GM23338 (cell line): ENCODE measurements around the gene PPIF. TPM values are rescaled to one million over a fixed set of nuclear protein-coding genes. Genes with fewer than 3 reads are reported as not detected.

Experiments
- ATAC-seq: fragments of 200-7000 bp; cut with Tn5 transposase; 3 replicates; pipeline ENCODE4 v1.9.1; 2020
- DNase-seq: peaks from one replicate; pipeline ENCODE4 v3.0.0-alpha.2; 2015; ENCODE audit warnings: low spot score
- H2AFZ ChIP-seq: fragments of 200-600 bp; sonication (generic); 2 replicates; pipeline ENCODE4 v1.8.0; 2016; ENCODE audit warnings: antibody characterized with exemption, mild to moderate bottlenecking, moderate library complexity
- H3F3A ChIP-seq: fragments of 200-600 bp; sonication (generic); replicated peaks from 2 replicates; pipeline ENCODE4 v1.8.0; 2017; ENCODE audit warnings: antibody characterized with exemption, mixed run types, low read depth
- H3K27ac ChIP-seq: fragments of 200-600 bp; sonication (generic); 2 replicates; pipeline ENCODE4 v1.6.1; 2016; ENCODE audit warnings: low read depth
- H3K27me3 ChIP-seq: fragments of 200-600 bp; sonication (generic); 2 replicates; pipeline ENCODE4 v1.8.0; 2016; ENCODE audit warnings: mild to moderate bottlenecking, mixed run types, moderate library complexity; ENCODE audit not compliant: insufficient read depth
- H3K36me3 ChIP-seq: fragments of 200-600 bp; sonication (generic); 2 replicates; pipeline ENCODE4 v1.8.0; 2016; ENCODE audit warnings: mild to moderate bottlenecking; ENCODE audit not compliant: insufficient read depth
- H3K4me1 ChIP-seq: fragments of 200-600 bp; sonication (generic); 2 replicates; pipeline ENCODE4 v1.8.0; 2016; ENCODE audit warnings: mild to moderate bottlenecking, moderate library complexity; ENCODE audit not compliant: insufficient read depth
- H3K4me2 ChIP-seq: fragments of 200-600 bp; sonication (generic); 2 replicates; pipeline ENCODE4 v1.7.1; 2017; ENCODE audit warnings: mixed run types
- H3K4me3 ChIP-seq: fragments of 200-600 bp; sonication (generic); 2 replicates; pipeline ENCODE4 v1.6.1; 2016; ENCODE audit warnings: mixed run types
- H3K79me2 ChIP-seq: fragments of 200-600 bp; sonication (generic); replicated peaks from 2 replicates; pipeline ENCODE4 v1.8.0; 2017; ENCODE audit warnings: mild to moderate bottlenecking; ENCODE audit not compliant: insufficient read depth
- H3K9me2 ChIP-seq: fragments of 200-600 bp; sonication (generic); 2 replicates; pipeline ENCODE4 v1.8.0; 2017; ENCODE audit not compliant: insufficient read depth
- H4K20me1 ChIP-seq: fragments of 200-600 bp; sonication (generic); replicated peaks from 2 replicates; pipeline ENCODE4 v1.8.0; 2017; ENCODE audit warnings: mild to moderate bottlenecking; ENCODE audit not compliant: insufficient read depth
- H3K27ac Mint-ChIP-seq: 2 replicates; pipeline ENCODE4 v1.8.0; 2020; ENCODE audit warnings: inconsistent platforms, mild to moderate bottlenecking, moderate library complexity, mixed read lengths
- H3K27me3 Mint-ChIP-seq: 3 replicates; pipeline ENCODE4 v1.8.0; 2022; ENCODE audit warnings: low read depth, mild to moderate bottlenecking, moderate library complexity, mixed read lengths, inconsistent platforms; ENCODE audit not compliant: insufficient read depth, poor library complexity
- H3K36me3 Mint-ChIP-seq: 3 replicates; pipeline ENCODE4 v1.8.0; 2021; ENCODE audit warnings: low read depth, mild to moderate bottlenecking, inconsistent platforms, moderate library complexity, mixed read lengths
- H3K4me1 Mint-ChIP-seq: 3 replicates; pipeline ENCODE4 v1.8.0; 2020; ENCODE audit warnings: mild to moderate bottlenecking, inconsistent platforms, mixed read lengths
- H3K4me3 Mint-ChIP-seq: 3 replicates; pipeline ENCODE4 v1.8.0; 2021; ENCODE audit warnings: moderate library complexity, mild to moderate bottlenecking, inconsistent platforms, mixed read lengths
- H3K9me3 Mint-ChIP-seq: 3 replicates; pipeline ENCODE4 v1.8.0; 2020; ENCODE audit warnings: moderate library complexity, mild to moderate bottlenecking, inconsistent platforms, mixed read lengths
- CREB1 ChIP-seq: fragments of 250-450 bp; sonication (Bioruptor Pico); IDR thresholded peaks from 2 replicates; pipeline ENCODE4 v1.5.0; 2020; ENCODE audit warnings: low read depth, mild to moderate bottlenecking, moderate library complexity
- EZH2 ChIP-seq: fragments of 200-600 bp; sonication (generic); IDR thresholded peaks from one replicate; pipeline ENCODE4 v1.8.0; 2017; ENCODE audit warnings: antibody characterized with exemption, mild to moderate bottlenecking, low read depth; ENCODE audit not compliant: unreplicated experiment
- EZH2phosphoT487 ChIP-seq: fragments of 200-600 bp; sonication (generic); IDR thresholded peaks from one replicate; pipeline ENCODE4 v1.8.1; 2018; ENCODE audit warnings: antibody characterized with exemption; ENCODE audit not compliant: unreplicated experiment
- NANOG ChIP-seq: IDR thresholded peaks from 2 replicates; pipeline ENCODE4 v1.6.1; 2016; ENCODE audit warnings: antibody characterized with exemption, borderline replicate concordance
- STAT1 ChIP-seq: IDR thresholded peaks from one replicate; pipeline ENCODE4 v1.6.1; 2016; ENCODE audit warnings: antibody characterized with exemption; ENCODE audit not compliant: unreplicated experiment
- ZNF114 ChIP-seq: fragments of 250-450 bp; sonication (Bioruptor Pico); IDR thresholded peaks from 2 replicates; pipeline ENCODE4 v1.5.0; 2020; ENCODE audit warnings: mild to moderate bottlenecking, moderate library complexity
- polyA plus RNA-seq: library from polyadenylated mRNA; unstranded; fragments of >200 nt; fragmentation: Nextera tagmentation; extraction: Ambion mirVana; gene quantifications from 2 replicates; pipeline ENCODE4 v1.2.1, GENCODE V29; 2016
- total RNA-seq: library from RNA; depleted of rRNA; stranded (reverse); fragments of >200 nt; shearing (Covaris generic); gene quantifications from 2 replicates; pipeline ENCODE4 v1.2.3, GENCODE V29; 2014
- TF ChIP-seq, protein P1 (sequence below): fragments of 250-450 bp; sonication (Bioruptor Pico); IDR thresholded peaks from 2 replicates; pipeline ENCODE4 v1.5.0; 2020; ENCODE audit warnings: mild to moderate bottlenecking, moderate library complexity
- TF ChIP-seq, protein P2 (sequence below), 2 experiments: fragments of 200-600 bp in 1 of 2; sonication (generic) in 1 of 2; conservative IDR thresholded peaks; 2 replicates each; pipeline versions ENCODE4 v1.5.1 to v1.6.1; 2016 to 2017; ENCODE audit warnings: antibody characterized with exemption in 2 of 2, low read depth in 2 of 2, mild to moderate bottlenecking in 2 of 2, moderate library complexity in 1 of 2
- TF ChIP-seq, protein P3 (sequence below): IDR thresholded peaks from 2 replicates; pipeline ENCODE4 v1.6.1; 2016; ENCODE audit warnings: antibody characterized with exemption

The PPIF gene
- total and polyA plus RNA-seq, 2 experiments from 2014 or later: 32.1 to 43.6 TPM

DNA sequence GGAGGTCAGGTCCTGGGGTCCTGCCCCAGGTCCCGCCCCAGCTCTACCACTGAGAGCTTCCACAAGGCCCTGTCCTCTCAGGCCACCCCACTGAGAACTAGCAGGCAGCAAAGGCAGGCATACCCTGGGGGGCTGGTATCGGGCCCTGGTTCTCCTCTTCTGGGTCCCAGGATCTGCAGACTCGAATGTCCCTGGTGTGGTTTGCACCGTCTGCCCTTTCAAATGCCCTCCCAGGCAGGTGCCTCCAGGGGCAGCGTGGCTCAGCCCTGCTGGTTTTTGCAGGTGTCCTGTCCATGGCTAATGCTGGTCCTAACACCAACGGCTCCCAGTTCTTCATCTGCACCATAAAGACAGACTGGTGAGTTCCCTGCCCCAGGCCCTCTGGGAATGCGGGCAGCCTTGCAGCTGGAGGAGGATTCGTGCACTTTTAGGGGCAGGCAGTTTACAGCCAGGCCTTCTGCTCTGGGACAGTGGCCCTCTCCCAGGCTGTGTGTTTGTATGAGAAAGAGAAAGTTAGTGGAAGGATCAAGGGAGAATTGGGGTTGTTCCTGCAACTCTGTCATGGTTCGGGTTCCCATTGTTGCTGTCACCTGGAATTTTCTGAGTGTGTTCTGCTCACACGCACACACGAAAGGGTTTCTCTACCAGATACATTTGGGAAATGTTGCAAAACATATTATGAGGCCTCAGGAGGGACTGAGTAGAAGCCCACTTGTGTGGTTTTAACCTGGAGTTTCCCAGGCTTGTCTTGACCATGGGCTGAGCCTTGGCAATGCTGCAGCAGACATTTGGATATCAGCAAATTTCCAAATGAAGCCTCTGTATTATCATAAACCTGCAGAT is 5.0 kb downstream of the PPIF start (continued):
- TF ChIP-seq, protein P1, sequence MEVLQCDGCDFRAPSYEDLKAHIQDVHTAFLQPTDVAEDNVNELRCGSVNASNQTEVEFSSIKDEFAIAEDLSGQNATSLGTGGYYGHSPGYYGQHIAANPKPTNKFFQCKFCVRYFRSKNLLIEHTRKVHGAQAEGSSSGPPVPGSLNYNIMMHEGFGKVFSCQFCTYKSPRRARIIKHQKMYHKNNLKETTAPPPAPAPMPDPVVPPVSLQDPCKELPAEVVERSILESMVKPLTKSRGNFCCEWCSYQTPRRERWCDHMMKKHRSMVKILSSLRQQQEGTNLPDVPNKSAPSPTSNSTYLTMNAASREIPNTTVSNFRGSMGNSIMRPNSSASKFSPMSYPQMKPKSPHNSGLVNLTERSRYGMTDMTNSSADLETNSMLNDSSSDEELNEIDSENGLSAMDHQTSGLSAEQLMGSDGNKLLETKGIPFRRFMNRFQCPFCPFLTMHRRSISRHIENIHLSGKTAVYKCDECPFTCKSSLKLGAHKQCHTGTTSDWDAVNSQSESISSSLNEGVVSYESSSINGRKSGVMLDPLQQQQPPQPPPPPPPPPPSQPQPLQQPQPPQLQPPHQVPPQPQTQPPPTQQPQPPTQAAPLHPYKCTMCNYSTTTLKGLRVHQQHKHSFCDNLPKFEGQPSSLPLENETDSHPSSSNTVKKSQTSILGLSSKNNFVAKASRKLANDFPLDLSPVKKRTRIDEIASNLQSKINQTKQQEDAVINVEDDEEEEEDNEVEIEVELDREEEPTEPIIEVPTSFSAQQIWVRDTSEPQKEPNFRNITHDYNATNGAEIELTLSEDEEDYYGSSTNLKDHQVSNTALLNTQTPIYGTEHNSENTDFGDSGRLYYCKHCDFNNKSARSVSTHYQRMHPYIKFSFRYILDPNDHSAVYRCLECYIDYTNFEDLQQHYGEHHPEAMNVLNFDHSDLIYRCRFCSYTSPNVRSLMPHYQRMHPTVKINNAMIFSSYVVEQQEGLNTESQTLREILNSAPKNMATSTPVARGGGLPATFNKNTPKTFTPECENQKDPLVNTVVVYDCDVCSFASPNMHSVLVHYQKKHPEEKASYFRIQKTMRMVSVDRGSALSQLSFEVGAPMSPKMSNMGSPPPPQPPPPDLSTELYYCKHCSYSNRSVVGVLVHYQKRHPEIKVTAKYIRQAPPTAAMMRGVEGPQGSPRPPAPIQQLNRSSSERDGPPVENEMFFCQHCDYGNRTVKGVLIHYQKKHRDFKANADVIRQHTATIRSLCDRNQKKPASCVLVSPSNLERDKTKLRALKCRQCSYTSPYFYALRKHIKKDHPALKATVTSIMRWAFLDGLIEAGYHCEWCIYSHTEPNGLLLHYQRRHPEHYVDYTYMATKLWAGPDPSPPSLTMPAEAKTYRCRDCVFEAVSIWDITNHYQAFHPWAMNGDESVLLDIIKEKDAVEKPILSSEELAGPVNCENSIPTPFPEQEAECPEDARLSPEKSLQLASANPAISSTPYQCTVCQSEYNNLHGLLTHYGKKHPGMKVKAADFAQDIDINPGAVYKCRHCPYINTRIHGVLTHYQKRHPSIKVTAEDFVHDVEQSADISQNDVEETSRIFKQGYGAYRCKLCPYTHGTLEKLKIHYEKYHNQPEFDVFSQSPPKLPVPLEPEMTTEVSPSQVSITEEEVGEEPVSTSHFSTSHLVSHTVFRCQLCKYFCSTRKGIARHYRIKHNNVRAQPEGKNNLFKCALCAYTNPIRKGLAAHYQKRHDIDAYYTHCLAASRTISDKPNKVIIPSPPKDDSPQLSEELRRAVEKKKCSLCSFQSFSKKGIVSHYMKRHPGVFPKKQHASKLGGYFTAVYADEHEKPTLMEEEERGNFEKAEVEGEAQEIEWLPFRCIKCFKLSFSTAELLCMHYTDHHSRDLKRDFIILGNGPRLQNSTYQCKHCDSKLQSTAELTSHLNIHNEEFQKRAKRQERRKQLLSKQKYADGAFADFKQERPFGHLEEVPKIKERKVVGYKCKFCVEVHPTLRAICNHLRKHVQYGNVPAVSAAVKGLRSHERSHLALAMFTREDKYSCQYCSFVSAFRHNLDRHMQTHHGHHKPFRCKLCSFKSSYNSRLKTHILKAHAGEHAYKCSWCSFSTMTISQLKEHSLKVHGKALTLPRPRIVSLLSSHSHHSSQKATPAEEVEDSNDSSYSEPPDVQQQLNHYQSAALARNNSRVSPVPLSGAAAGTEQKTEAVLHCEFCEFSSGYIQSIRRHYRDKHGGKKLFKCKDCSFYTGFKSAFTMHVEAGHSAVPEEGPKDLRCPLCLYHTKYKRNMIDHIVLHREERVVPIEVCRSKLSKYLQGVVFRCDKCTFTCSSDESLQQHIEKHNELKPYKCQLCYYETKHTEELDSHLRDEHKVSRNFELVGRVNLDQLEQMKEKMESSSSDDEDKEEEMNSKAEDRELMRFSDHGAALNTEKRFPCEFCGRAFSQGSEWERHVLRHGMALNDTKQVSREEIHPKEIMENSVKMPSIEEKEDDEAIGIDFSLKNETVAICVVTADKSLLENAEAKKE: no peak
- TF ChIP-seq, protein P2, sequence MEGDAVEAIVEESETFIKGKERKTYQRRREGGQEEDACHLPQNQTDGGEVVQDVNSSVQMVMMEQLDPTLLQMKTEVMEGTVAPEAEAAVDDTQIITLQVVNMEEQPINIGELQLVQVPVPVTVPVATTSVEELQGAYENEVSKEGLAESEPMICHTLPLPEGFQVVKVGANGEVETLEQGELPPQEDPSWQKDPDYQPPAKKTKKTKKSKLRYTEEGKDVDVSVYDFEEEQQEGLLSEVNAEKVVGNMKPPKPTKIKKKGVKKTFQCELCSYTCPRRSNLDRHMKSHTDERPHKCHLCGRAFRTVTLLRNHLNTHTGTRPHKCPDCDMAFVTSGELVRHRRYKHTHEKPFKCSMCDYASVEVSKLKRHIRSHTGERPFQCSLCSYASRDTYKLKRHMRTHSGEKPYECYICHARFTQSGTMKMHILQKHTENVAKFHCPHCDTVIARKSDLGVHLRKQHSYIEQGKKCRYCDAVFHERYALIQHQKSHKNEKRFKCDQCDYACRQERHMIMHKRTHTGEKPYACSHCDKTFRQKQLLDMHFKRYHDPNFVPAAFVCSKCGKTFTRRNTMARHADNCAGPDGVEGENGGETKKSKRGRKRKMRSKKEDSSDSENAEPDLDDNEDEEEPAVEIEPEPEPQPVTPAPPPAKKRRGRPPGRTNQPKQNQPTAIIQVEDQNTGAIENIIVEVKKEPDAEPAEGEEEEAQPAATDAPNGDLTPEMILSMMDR (conservative IDR thresholded peaks at IDR 0.05; ENCODE audit: low read depth in 2 of 2): no peak
- TF ChIP-seq, protein P3, sequence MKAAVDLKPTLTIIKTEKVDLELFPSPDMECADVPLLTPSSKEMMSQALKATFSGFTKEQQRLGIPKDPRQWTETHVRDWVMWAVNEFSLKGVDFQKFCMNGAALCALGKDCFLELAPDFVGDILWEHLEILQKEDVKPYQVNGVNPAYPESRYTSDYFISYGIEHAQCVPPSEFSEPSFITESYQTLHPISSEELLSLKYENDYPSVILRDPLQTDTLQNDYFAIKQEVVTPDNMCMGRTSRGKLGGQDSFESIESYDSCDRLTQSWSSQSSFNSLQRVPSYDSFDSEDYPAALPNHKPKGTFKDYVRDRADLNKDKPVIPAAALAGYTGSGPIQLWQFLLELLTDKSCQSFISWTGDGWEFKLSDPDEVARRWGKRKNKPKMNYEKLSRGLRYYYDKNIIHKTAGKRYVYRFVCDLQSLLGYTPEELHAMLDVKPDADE: no peak

DNA sequence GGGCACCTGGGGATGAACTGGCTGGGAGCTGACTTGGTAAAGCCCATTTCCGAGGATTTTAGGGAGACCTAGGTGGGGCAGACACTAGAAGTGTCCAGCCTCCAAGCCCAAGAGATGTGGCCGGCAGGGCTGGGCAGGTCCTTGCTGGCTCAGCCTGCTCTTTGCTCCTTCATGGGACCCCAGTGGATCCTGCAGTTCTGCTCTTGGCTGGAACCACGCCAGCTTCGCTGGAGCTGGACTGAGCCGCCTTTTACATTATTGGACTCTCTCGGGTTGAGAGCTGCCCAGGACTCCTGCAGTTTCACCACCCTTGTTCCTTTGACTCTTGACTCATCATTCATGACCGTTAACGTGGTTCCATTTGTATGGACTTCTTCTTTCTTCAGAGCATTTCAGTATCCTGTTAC is 5.7 kb downstream of the PPIF start:
- Histone ChIP-seq H3K4me1 (peaks cover 7% of the 10 kb centered on the region), H3K27me3 (no peaks in the 10 kb centered on the region), H3K9me2 (no peaks in the 10 kb centered on the region), H3K4me3 (no peak overlapping the region), H2AFZ (no peak overlapping the region), H3K36me3 (no peaks in the 10 kb centered on the region; the same call in 1 of the 2 replicates), H3K27ac (no peak overlapping the region), H4K20me1 (peaks cover 20% of the 10 kb centered on the region; the same call in 1 of the 2 replicates), H3K4me2 (no peak overlapping the region), H3K79me2 (peaks cover 11% of the 10 kb centered on the region), H3F3A (no peaks in the 10 kb centered on the region)
- peaks cover 5% of the 10 kb centered on the region; the same call in 1 of the 3 replicates for H3K4me1 Mint-ChIP-seq
- H3K4me3 Mint-ChIP-seq: no peak overlapping the region
- H3K27ac Mint-ChIP-seq: no peak overlapping the region
- ATAC-seq (no peak), DNase-seq (no peak)
- H3K9me3 Mint-ChIP-seq: no peaks in the 10 kb centered on the region
- H3K36me3 Mint-ChIP-seq: peaks cover 81% of the 10 kb centered on the region
- peaks cover 3% of the 10 kb centered on the region for H3K27me3 Mint-ChIP-seq
- TF ChIP-seq, protein P2 (conservative IDR thresholded peaks at IDR 0.05; ENCODE audit: low read depth in 2 of 2): no peak
- TF ChIP-seq EZH2 (no peak), STAT1 (no peak), CREB1 (CRISPR knock-in tag) (no peak), ZNF114 (CRISPR knock-in tag) (no peak), EZH2phosphoT487 (no peak), NANOG (no peak)
